Islet of Langerhans (tissue), 1 donor: ENCODE measurements around the gene TMEM126A.

ENCODE experiments used
- FAIRE-seq: peaks from one replicate; lab custom pipeline; 2011; peaks lifted over from hg19 to GRCh38; lab: Jason Lieb, UNC

Gene TMEM126A

DNA sequence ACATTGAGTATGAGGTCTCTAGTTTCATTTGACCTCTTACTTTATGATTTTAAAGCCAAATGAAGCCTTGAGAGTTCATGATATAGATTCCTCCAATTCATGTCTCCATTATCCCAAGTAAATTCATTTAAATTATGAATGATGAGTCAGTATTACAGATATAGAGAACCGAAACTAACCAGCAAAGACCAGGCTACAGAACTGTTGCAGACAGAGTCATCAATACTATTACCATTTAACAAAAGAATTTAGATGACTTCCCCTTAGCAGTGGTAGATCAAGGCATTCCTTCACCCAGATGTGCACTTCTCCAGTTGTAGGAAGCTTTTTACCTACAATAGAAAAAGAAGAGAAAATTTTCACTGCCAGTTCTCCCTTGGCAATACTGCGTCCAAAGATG, 50.0 kb downstream of the TMEM126A start:
- no peak for FAIRE-seq

DNA sequence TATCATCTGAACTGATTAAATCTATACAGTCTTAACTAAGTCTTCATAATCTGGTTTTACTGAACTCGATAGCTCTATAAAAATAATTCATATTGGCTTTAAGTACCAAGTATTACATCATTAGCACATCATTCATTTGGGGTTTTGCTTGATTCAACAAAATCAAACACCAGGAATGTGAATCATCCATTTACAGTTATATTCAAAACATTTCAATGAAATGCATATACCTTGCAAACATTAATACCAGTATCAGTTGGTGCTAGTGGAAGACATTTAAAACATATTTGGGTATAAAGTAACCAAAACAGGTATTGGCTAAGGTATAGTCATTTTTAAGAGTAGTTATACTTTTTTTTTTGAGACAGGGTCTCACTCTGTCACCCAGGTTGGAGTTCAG, 50.4 kb downstream of the TMEM126A start:
- FAIRE-seq = no peak

GRCh38 chr11:85699957-85700741, 52.4 kb downstream of the TMEM126A start:
- FAIRE-seq = no peak

DNA sequence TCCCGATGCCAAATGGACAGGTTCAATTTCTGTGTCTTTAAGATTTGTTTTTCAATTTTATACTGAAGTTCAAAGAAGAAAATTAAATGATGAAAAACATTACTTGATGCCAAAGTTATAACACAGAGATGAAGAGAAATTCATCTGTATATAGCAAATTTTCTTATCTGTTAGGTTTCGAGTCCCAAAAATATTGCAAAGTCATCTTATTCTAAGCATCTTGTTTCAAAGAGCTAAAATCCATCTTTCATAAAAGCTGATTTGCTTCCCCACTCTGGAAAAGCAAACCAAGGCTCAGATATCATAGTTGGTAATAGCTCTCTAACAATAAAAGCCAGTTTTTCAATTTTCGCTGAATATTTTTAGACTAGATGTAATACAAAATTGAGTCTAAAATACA, 57.2 kb downstream of the TMEM126A start:
- no peak for FAIRE-seq

DNA sequence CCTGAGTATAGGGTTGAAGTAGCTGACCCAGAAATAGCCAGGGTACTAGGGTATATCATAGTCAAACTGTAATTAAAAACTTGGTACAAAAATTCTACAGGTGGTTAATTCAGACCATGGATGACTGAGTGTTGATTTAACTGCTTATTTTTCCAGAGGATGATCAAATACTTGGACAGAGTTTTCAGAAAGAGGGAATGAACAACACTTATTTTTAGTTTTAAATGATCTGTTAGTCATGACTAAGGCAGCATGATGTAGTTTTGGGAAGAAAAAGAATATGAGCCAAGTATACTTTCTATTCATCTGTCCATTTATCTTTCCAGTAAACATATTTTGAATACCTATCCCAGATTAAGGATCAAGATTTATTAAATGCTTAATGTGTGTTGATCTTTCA, 58.0 kb downstream of the TMEM126A start:
- no peak for FAIRE-seq
